Stomach smooth muscle (tissue), 2 donors: ENCODE data around the gene AQP1.

ENCODE experiments used
- H3K27ac ChIP-seq: one replicate; pipeline ENCODE4 v1.7.0; 2013; ENCODE audit warnings: mild to moderate bottlenecking, low read length, inconsistent platforms
- H3K27me3 ChIP-seq, 2 donors: one replicate each; pipeline ENCODE4 v1.7.0; 2013; ENCODE audit warnings: low read length in 2 of 2; ENCODE audit not compliant: insufficient read depth in 2 of 2, control insufficient read depth in 1 of 2
- H3K36me3 ChIP-seq, 2 donors: one replicate each; pipeline ENCODE4 v1.7.0; 2013; ENCODE audit warnings: low read length in 2 of 2; ENCODE audit not compliant: control insufficient read depth in 2 of 2, insufficient read depth in 2 of 2
- H3K4me1 ChIP-seq: one replicate; pipeline ENCODE4 v1.7.0; 2013; ENCODE audit warnings: low read length; ENCODE audit not compliant: control insufficient read depth, insufficient read depth
- H3K4me3 ChIP-seq, 2 donors: one replicate each; pipeline ENCODE4 v1.7.0; 2013; ENCODE audit warnings: low read length in 2 of 2
- H3K9ac ChIP-seq, 2 donors: one replicate each; pipeline ENCODE4 v1.7.0; 2013; ENCODE audit warnings: low read length in 2 of 2, mild to moderate bottlenecking in 1 of 2
- H3K9me3 ChIP-seq, 2 donors: one replicate each; pipeline ENCODE4 v1.7.0; 2013; ENCODE audit warnings: low read length in 2 of 2; ENCODE audit not compliant: control insufficient read depth in 2 of 2
- donor health status: healthy.
- donor health status: Pancreatic carcinoma.

AQP1 gene

DNA sequence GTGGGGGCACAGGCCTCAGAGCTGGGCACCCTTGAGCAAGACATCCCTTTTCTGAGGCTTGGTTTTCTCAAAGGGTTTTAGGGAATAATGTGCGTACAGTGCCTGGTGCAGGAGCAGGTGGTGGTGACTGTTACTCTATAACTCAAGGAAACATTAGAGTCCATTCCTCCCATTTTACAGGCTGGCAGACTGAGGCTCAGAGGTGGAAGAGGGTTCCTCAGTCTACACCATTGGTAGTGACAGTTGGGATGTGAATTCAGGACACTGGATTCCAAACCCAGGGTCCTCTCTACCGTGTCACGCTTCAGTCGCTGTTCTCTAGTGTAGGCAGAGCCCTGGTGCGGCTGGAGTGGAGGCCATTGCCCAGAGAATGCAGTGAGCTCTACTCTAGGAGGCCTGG lies 40.0 kb upstream of the AQP1 start:
- Histone ChIP-seq H3K36me3 (peaks cover 31 to 51% of the 10 kb centered on the region in 2 donors), H3K27me3 (no peaks in the 10 kb centered on the region), H3K27ac (no peak overlapping the region), H3K4me3 (no peak overlapping the region), H3K4me1 (peaks cover 21% of the 10 kb centered on the region), H3K9ac (no peak overlapping the region), H3K9me3 (peaks cover 0 to 3% of the 10 kb centered on the region in 2 donors)

GRCh38 chr7:30873207-30873606 lies 38.4 kb upstream of the AQP1 start:
- peaks cover 26% of the 10 kb centered on the region for H3K4me1 ChIP-seq
- H3K9ac ChIP-seq = no peak overlapping the region
- H3K36me3 ChIP-seq = peaks cover 31 to 52% of the 10 kb centered on the region in 2 donors
- H3K9me3 ChIP-seq = peaks cover 0 to 3% of the 10 kb centered on the region in 2 donors
- H3K27me3 ChIP-seq = no peaks in the 10 kb centered on the region
- H3K4me3 ChIP-seq = no peak overlapping the region
- H3K27ac ChIP-seq = no peak overlapping the region

DNA sequence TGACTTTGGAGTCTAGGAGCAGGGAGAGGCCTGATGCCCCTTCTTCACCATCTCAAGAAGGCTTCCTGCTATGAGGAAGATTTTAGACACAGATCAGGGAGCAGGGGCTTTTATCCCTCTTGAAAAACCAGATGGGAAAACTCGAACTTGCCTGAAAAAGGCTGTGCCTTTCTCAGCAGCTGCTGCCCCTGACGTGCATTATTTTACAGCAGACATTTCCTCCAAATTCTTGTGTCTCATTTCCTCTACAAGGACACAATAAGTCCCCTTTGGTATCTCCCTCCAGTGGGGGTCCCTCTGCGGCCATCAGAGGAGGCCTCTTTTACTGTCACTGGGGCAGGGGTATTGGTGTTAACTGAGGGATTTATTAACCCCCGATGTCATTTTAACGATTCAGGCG lies 38.0 kb upstream of the AQP1 start:
- Histone ChIP-seq H3K9ac (no peak overlapping the region), H3K4me1 (peaks cover 25% of the 10 kb centered on the region), H3K4me3 (no peak overlapping the region), H3K27me3 (no peaks in the 10 kb centered on the region), H3K27ac (no peak overlapping the region), H3K9me3 (peaks cover 0 to 3% of the 10 kb centered on the region in 2 donors), H3K36me3 (peaks cover 31 to 54% of the 10 kb centered on the region in 2 donors)

- Histone ChIP-seq H3K4me1 (peaks cover 27% of the 10 kb centered on the region), H3K9me3 (peaks cover 0 to 3% of the 10 kb centered on the region in 2 donors), H3K9ac (no peak overlapping the region), H3K27ac (no peak overlapping the region), H3K27me3 (no peaks in the 10 kb centered on the region), H3K36me3 (peaks cover 31 to 51% of the 10 kb centered on the region in 2 donors), H3K4me3 (no peak overlapping the region)
These were observed 36.9 kb upstream of the AQP1 start for GRCh38 chr7:30874656-30875302.

- peaks cover 0 to 3% of the 10 kb centered on the region in 2 donors for H3K9me3 ChIP-seq
- H3K27ac ChIP-seq = no peak overlapping the region
- H3K36me3 ChIP-seq = peaks cover 31 to 46% of the 10 kb centered on the region in 2 donors
- no peak overlapping the region for H3K9ac ChIP-seq
- H3K27me3 ChIP-seq = no peaks in the 10 kb centered on the region
- no peak overlapping the region for H3K4me3 ChIP-seq
- peaks cover 33% of the 10 kb centered on the region for H3K4me1 ChIP-seq
These were observed 34.5 kb upstream of the AQP1 start for GRCh38 chr7:30877015-30877769.

DNA sequence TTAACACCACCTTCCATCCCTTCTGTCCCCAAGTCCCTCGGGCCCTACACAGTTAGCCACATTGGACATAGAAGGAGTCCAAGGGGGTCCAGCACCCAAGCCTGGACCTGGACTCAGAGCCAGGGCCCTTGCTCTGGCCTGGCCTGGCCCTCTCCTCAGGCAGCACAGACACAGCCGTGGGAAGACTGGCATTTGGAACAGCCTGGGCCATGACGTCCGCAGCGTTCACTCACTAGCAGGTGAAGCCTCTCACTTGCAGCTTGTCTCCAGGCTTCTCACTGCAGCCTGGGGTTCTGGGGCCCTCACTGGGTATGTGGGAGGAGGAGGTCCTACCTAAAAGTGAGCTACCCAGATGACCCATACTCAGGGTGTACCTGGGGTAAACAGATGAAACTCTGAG lies 33.7 kb upstream of the AQP1 start:
- H3K4me3 ChIP-seq = no peak overlapping the region

DNA sequence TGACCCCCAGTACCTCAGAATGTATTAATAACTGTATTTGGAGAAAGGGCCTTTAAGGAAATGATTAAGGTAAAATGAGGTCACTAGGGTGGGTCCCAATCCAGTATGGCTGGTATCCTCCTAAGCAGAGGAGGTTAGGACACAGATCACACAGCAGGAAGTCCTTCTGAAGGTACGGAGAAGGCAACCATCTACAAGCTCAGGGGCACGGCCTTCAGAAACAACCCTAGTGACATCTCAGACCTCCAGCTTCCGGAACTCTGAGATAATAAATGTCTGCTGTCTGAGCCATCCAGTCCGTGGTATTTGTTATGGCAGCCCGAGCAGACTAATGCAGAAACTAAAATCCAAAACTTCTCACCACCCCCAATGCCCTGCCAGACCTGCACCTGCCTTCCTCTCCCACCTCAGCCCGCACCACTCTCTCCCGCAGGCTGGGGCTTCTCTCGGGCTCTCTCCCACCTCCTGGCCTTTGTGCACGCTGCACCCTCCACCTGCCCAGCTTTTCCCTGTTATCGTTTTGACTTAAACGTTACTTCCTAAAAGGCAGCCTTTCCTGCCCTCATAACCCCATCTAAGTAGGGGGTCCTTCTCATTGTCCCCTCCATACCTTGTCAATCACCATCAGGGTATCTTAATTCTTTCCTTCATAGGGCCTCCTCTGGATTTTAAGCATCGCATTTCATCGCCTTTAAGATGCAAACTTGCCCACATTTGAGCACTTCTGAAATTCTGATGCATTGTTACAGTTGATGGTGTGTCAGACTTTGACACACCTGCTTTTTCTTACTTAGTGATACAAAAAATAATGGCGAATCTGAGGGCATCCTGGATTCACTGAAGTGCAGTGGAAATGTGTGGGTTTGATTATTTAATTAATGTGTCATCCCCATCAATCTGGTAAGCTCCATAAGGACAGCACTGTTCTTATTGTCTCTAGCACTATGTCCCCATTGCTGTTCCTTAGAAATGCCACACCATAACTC lies 32.2 kb upstream of the AQP1 start:
- H3K27ac ChIP-seq = peak overlapping the region; percentile 62
- peaks cover 33% of the 10 kb centered on the region for H3K4me1 ChIP-seq
- no peak overlapping the region for H3K4me3 ChIP-seq
- no peaks in the 10 kb centered on the region for H3K27me3 ChIP-seq
- peak overlapping the region in 1 of 2 donors; percentile 15 for H3K9ac ChIP-seq
- peaks cover 13 to 36% of the 10 kb centered on the region in 2 donors for H3K36me3 ChIP-seq
- H3K9me3 ChIP-seq = peaks cover 0 to 3% of the 10 kb centered on the region in 2 donors

More for the DNA sequence above, 33.7 kb upstream of the AQP1 start:
- peaks cover 24 to 40% of the 10 kb centered on the region in 2 donors for H3K36me3 ChIP-seq
- H3K27me3 ChIP-seq = no peaks in the 10 kb centered on the region
- H3K9me3 ChIP-seq = peaks cover 0 to 3% of the 10 kb centered on the region in 2 donors
- no peak overlapping the region for H3K27ac ChIP-seq
- peaks cover 33% of the 10 kb centered on the region for H3K4me1 ChIP-seq
- H3K9ac ChIP-seq = no peak overlapping the region

DNA sequence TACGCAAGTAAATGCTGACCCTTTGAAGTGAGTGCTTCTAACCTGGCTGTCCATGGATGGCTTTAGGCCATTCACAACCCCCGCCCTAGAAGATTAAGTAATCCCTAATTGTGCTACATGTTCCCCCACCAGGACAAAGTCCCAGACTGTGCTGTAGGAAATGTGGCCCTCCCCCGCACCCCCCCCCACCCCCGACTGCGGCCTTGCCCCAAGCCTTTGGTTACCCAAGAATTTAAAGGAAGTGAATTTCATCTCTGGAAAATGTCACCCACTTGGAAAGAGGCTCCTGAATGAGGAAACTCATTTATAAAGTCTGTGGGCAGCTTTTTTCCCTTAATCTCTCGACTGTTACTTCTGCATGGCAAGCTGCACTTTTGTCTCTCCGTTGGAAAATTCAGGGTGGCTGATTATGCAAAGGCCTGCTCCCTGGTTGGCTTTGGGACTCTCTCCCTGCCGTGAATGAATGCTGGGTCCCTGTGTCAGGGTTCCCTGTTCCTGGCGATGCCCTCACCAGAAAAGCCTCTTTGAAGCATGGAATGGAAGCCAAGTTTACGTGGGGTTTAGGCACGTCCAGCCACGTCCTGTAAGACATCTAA lies 31.4 kb upstream of the AQP1 start:
- no peaks in the 10 kb centered on the region for H3K9me3 ChIP-seq
- H3K4me3 ChIP-seq = no peak overlapping the region
- H3K4me1 ChIP-seq = peaks cover 33% of the 10 kb centered on the region
- peak overlapping the region in 1 of 2 donors; percentile 29 for H3K9ac ChIP-seq
- peaks cover 9 to 35% of the 10 kb centered on the region in 2 donors for H3K36me3 ChIP-seq
- H3K27ac ChIP-seq = peak overlapping the region; percentile 62
- H3K27me3 ChIP-seq = no peaks in the 10 kb centered on the region

DNA sequence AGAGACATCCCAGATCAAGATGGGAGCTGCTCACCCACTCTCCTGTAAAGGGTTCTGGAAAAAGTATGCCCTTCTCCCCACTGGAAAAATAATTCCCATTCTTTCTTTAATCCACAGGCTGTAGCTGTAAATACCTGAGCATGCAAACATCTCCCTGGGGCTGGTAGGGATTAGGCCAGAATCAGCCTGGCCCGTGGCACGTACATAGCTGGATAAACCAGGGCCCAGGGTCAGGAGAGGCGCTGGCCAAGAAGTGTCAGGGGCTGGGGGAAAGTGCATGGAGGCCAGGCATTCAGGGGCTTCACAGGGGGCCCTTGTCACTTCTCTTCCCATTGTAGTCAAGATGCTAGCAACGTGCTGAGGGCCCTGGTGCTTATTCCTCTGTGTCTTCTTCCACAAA lies 30.7 kb upstream of the AQP1 start:
- peak overlapping the region; percentile 62 for H3K27ac ChIP-seq
- no peaks in the 10 kb centered on the region for H3K27me3 ChIP-seq
- H3K4me3 ChIP-seq = no peak overlapping the region
- H3K4me1 ChIP-seq = peaks cover 37% of the 10 kb centered on the region
- H3K36me3 ChIP-seq = peaks cover 3 to 31% of the 10 kb centered on the region in 2 donors
- H3K9ac ChIP-seq = peak overlapping the region in 1 of 2 donors; percentile 29
- no peaks in the 10 kb centered on the region for H3K9me3 ChIP-seq

DNA sequence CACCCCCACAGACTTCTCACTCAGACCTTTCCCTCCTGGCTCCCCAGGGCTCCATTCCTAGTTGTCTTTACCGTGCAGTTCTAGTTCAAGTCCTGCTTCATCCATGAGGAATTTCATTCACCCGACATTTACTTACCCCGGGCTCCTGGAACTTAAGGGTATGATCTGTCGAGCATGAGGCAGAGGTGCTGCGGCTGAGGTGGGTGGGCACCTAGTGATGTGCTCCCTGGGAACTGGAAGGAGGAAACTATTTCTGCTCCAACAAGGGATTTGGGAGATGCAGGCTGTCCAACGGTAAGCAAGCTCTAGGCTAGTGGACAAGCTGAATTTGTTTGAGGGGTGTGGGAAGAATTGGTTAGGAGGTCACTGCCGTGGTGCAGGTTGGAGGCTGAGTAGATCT lies 30.2 kb upstream of the AQP1 start:
- no peaks in the 10 kb centered on the region for H3K9me3 ChIP-seq
- H3K27me3 ChIP-seq = no peaks in the 10 kb centered on the region
- H3K36me3 ChIP-seq = peaks cover 0 to 26% of the 10 kb centered on the region in 2 donors
- H3K4me3 ChIP-seq = no peak overlapping the region
- peaks cover 40% of the 10 kb centered on the region for H3K4me1 ChIP-seq
- no peak overlapping the region for H3K27ac ChIP-seq
- no peak overlapping the region for H3K9ac ChIP-seq
